IMR-90 (cell line): ENCODE measurements around the gene ACOX2. TPM values are rescaled to one million over a fixed set of nuclear protein-coding genes. Genes with fewer than 3 reads are reported as not detected.

ENCODE experiments used
- ATAC-seq: fragments of 200-7000 bp; cut with Tn5 transposase; 2 replicates; pipeline ENCODE4 v1.9.1; 2020; ENCODE audit warnings: low read depth, mild to moderate bottlenecking, moderate library complexity
- BruUV-seq: library from RNA; stranded (reverse); fragments of 400-500 nt; replicated peaks from 2 replicates; lab custom pipeline; 2021; lab: Mats Ljungman, UMichigan
- CTCF ChIA-PET: fragments of 300-600 bp; formaldehyde crosslinking; extraction: SDS; loops from one replicate; lab custom pipeline; 2021; ENCODE audit warnings: antibody characterized with exemption; lab: Yijun Ruan, JAX
- POLR2A ChIA-PET: fragments of 300-600 bp; sonication (Branson Sonifier 250); formaldehyde crosslinking; loops from one replicate; lab custom pipeline; 2022; ENCODE audit warnings: antibody characterized with exemption; ENCODE audit not compliant: unreplicated experiment; lab: Charles Lee
- DNase-seq: peaks from one replicate; pipeline ENCODE4 v3.0.0; 2013
- H2AFZ ChIP-seq: replicated peaks from 2 replicates; pipeline ENCODE3; 2013; ENCODE audit warnings: low read length, mild to moderate bottlenecking; ENCODE audit not compliant: poor library complexity
- H2AK5ac ChIP-seq: 2 replicates; pipeline ENCODE4 v1.6.1; 2013; ENCODE audit warnings: low read depth, low read length, inconsistent platforms
- H2AK9ac ChIP-seq: replicated peaks from 2 replicates; pipeline ENCODE3; 2013; ENCODE audit warnings: mild to moderate bottlenecking, low read depth, low read length, moderate library complexity; ENCODE audit not compliant: poor library complexity
- H2BK120ac ChIP-seq: 2 replicates; pipeline ENCODE4 v1.6.1; 2013; ENCODE audit warnings: low read depth, low read length, inconsistent platforms
- H2BK15ac ChIP-seq: 3 replicates; pipeline ENCODE4 v1.6.1; 2013; ENCODE audit warnings: low read depth, low read length, inconsistent platforms
- H2BK20ac ChIP-seq: 2 replicates; pipeline ENCODE4 v1.6.1; 2013; ENCODE audit warnings: low read depth, mild to moderate bottlenecking, inconsistent platforms, low read length, moderate library complexity
- H2BK5ac ChIP-seq: 2 replicates; pipeline ENCODE4 v1.6.1; 2013; ENCODE audit warnings: mild to moderate bottlenecking, low read depth, low read length, inconsistent platforms; ENCODE audit not compliant: poor library complexity, severe bottlenecking
- H3K14ac ChIP-seq: replicated peaks from 2 replicates; pipeline ENCODE4 v1.6.1; 2013; ENCODE audit warnings: low read depth, low read length, inconsistent platforms
- H3K18ac ChIP-seq: 2 replicates; pipeline ENCODE4 v1.6.1; 2013; ENCODE audit warnings: low read depth, low read length, control low read depth
- H3K23ac ChIP-seq: 2 replicates; pipeline ENCODE4 v1.6.1; 2013; ENCODE audit warnings: low read depth, low read length, inconsistent platforms
- H3K27ac ChIP-seq: 2 replicates; pipeline ENCODE4 v1.5.1; 2013; ENCODE audit warnings: mild to moderate bottlenecking, control low read depth, low read length; ENCODE audit not compliant: insufficient read depth
- H3K27me3 ChIP-seq: 2 replicates; pipeline ENCODE4 v1.6.1; 2013; ENCODE audit warnings: low read length; ENCODE audit not compliant: control insufficient read depth, insufficient read depth
- H3K36me3 ChIP-seq: 2 replicates; pipeline ENCODE4 v1.6.1; 2013; ENCODE audit warnings: low read length, mixed read lengths; ENCODE audit not compliant: control insufficient read depth, insufficient read depth
- H3K4ac ChIP-seq: 2 replicates; pipeline ENCODE4 v1.6.1; 2013; ENCODE audit warnings: low read depth, low read length, inconsistent platforms
- H3K4me1 ChIP-seq: 2 replicates; pipeline ENCODE4 v1.6.1; 2013; ENCODE audit warnings: low read length, mixed read lengths; ENCODE audit not compliant: control insufficient read depth, insufficient read depth
- H3K4me2 ChIP-seq: 2 replicates; pipeline ENCODE4 v1.6.1; 2013; ENCODE audit warnings: low read depth, mild to moderate bottlenecking, control low read depth, low read length, moderate library complexity
- H3K4me3 ChIP-seq: 2 replicates; pipeline ENCODE4 v1.5.1; 2013; ENCODE audit warnings: low read depth, mild to moderate bottlenecking, control low read depth, low read length, moderate library complexity; ENCODE audit not compliant: insufficient read depth
- H3K56ac ChIP-seq: 2 replicates; pipeline ENCODE4 v1.6.1; 2013; ENCODE audit warnings: low read length, inconsistent platforms; ENCODE audit not compliant: insufficient read depth; ENCODE audit errors: extremely low read depth
- H3K79me1 ChIP-seq, 2 experiments: 2 replicates each; pipeline ENCODE4 v1.6.1; 2013; ENCODE audit warnings: low read length in 2 of 2, inconsistent platforms in 1 of 2, low read depth in 1 of 2
- H3K9ac ChIP-seq: 2 replicates; pipeline ENCODE4 v1.6.1; 2013; ENCODE audit warnings: low read depth, low read length, control low read depth
- H3K9me1 ChIP-seq: 2 replicates; pipeline ENCODE4 v1.6.1; 2013; ENCODE audit warnings: low read length, inconsistent platforms; ENCODE audit not compliant: insufficient read depth
- H3K9me3 ChIP-seq: 2 replicates; pipeline ENCODE4 v1.6.1; 2013; ENCODE audit warnings: low read length; ENCODE audit not compliant: control insufficient read depth, insufficient read depth
- H4K20me1 ChIP-seq: 2 replicates; pipeline ENCODE4 v1.6.1; 2013; ENCODE audit warnings: low read length, inconsistent platforms; ENCODE audit not compliant: insufficient read depth
- H4K5ac ChIP-seq: 2 replicates; pipeline ENCODE4 v1.6.1; 2013; ENCODE audit warnings: mild to moderate bottlenecking, low read depth, low read length, control low read depth
- H4K8ac ChIP-seq, 2 experiments: 2 replicates each; pipeline ENCODE4 v1.6.1; 2013; ENCODE audit warnings: low read depth in 2 of 2, low read length in 2 of 2, control low read depth in 1 of 2, inconsistent platforms in 1 of 2
- H4K91ac ChIP-seq: 2 replicates; pipeline ENCODE4 v1.6.1; 2013; ENCODE audit warnings: low read depth, low read length, inconsistent platforms; ENCODE audit not compliant: insufficient read depth
- BHLHE40 ChIP-seq: fragments of 150-350 bp; IDR thresholded peaks from 2 replicates; pipeline ENCODE4 v1.6.1; 2016; ENCODE audit warnings: mild to moderate bottlenecking, low read depth, low read length
- CHD1 ChIP-seq: IDR thresholded peaks from 2 replicates; pipeline ENCODE4 v1.6.1; 2012; ENCODE audit warnings: low read depth, low read length, improper control_type of control experiment
- CTCF ChIP-seq: conservative IDR thresholded peaks from 2 replicates; pipeline ENCODE4 v1.5.1; 2012; ENCODE audit warnings: mild to moderate bottlenecking, low read depth, low read length, improper control_type of control experiment
- ELK1 ChIP-seq: fragments of 150-350 bp; IDR thresholded peaks from 2 replicates; pipeline ENCODE4 v1.6.1; 2016; ENCODE audit warnings: low read depth, mild to moderate bottlenecking, low read length, moderate library complexity, borderline replicate concordance
- FOS ChIP-seq: fragments of 150-350 bp; IDR thresholded peaks from 2 replicates; pipeline ENCODE4 v1.6.1; 2016; ENCODE audit warnings: low read depth, low read length
- MAFK ChIP-seq: IDR thresholded peaks from 2 replicates; pipeline ENCODE4 v1.6.1; 2012; ENCODE audit warnings: low read depth, low read length, improper control_type of control experiment
- MAZ ChIP-seq: IDR thresholded peaks from 2 replicates; pipeline ENCODE4 v1.6.1; 2012; ENCODE audit warnings: low read depth, mild to moderate bottlenecking, low read length, improper control_type of control experiment, moderate library complexity, borderline replicate concordance
- MXI1 ChIP-seq: IDR thresholded peaks from 2 replicates; pipeline ENCODE4 v1.6.1; 2012; ENCODE audit warnings: low read depth, mild to moderate bottlenecking, low read length, moderate library complexity, borderline replicate concordance
- NFE2L2 ChIP-seq: fragments of 150-350 bp; IDR thresholded peaks from 2 replicates; pipeline ENCODE4 v1.6.1; 2016; ENCODE audit warnings: low read depth, mild to moderate bottlenecking, low read length
- POLR2A ChIP-seq: IDR thresholded peaks from 2 replicates; pipeline ENCODE4 v1.6.1; 2012; ENCODE audit warnings: mild to moderate bottlenecking, low read depth, low read length
- RAD21 ChIP-seq: IDR thresholded peaks from 2 replicates; pipeline ENCODE4 v1.6.1; 2012; ENCODE audit warnings: low read length, improper control_type of control experiment
- RCOR1 ChIP-seq: IDR thresholded peaks from 2 replicates; pipeline ENCODE4 v1.6.1; 2012; ENCODE audit warnings: mild to moderate bottlenecking, low read length, improper control_type of control experiment; ENCODE audit not compliant: insufficient replicate concordance
- USF2 ChIP-seq: fragments of 150-350 bp; IDR thresholded peaks from 2 replicates; pipeline ENCODE4 v1.6.1; 2017; ENCODE audit warnings: mild to moderate bottlenecking, antibody characterized with exemption, low read length, low read depth
- WGBS, 2 experiments: methylation state at CpG; one replicate each; pipeline versions ENCODE4 v1.1.5 to v1.1.7; 2013; ENCODE audit warnings: missing lambda C conversion rate in 2 of 2; ENCODE audit not compliant: insufficient read length in 1 of 2; ENCODE audit errors: extremely low coverage in 2 of 2; 5-methylcytosine and 5-hydroxymethylcytosine counted together
- dilution Hi-C: fragments of 300-500 bp; cut with HindIII; formaldehyde crosslinking; loops from one replicate; pipeline ENCODE4 v1.14.3; 2018; ENCODE audit warnings: low sequenced_read_pairs; ENCODE audit not compliant: unreplicated experiment
- in situ Hi-C: fragments of 300-500 bp; cut with MboI; formaldehyde crosslinking; loops from 3 replicates; pipeline ENCODE4 v1.14.3; 2019; ENCODE audit warnings: low sequenced_read_pairs, inconsistent platforms, mixed read lengths
- intact Hi-C: fragments of 100-400 bp; cut with micrococcal nuclease; formaldehyde crosslinking; loops from 2 replicates; pipeline ENCODE4 v1.10.0; 2022
- polyA plus RNA-seq, 3 experiments: library from polyadenylated mRNA; depleted of rRNA; stranded (reverse); fragments of >200 nt; gene quantifications; 2 replicates each; pipeline ENCODE4 v1.2.3, GENCODE V29; 2012; ENCODE audit warnings: low replicate concordance in 1 of 3
- total RNA-seq: library from RNA; depleted of rRNA; stranded (reverse); fragments of >200 nt; gene quantifications from 2 replicates; pipeline ENCODE4 v1.2.3, GENCODE V29; 2012

The ACOX2 gene
- total and polyA plus RNA-seq, 2 of the 4 experiments (the other 2 are of a cell fraction): 15.6 to 32.9 TPM

GRCh38 chr3:58534592-58535494 is 2.1 kb downstream of the ACOX2 start:
- no peak overlapping the region for H3K18ac ChIP-seq
- H3K4me2 ChIP-seq: no peak overlapping the region
- H3K27ac ChIP-seq: no peak overlapping the region
- no peak overlapping the region for H3K56ac ChIP-seq
- no peak overlapping the region for H3K9ac ChIP-seq
- no peak overlapping the region for H3K23ac ChIP-seq
- H4K5ac ChIP-seq: no peak overlapping the region
- H3K79me1 ChIP-seq: no peaks in the 10 kb centered on the region
- no peak for ATAC-seq
- H3K9me1 ChIP-seq: no peaks in the 10 kb centered on the region
- H2AK9ac ChIP-seq: no peak overlapping the region
- H3K27me3 ChIP-seq: no peaks in the 10 kb centered on the region
- H3K14ac ChIP-seq: no peak overlapping the region
- H2BK15ac ChIP-seq: no peak overlapping the region
- no peak overlapping the region for H2BK5ac ChIP-seq
- H4K91ac ChIP-seq: no peak overlapping the region
- H4K20me1 ChIP-seq: no peaks in the 10 kb centered on the region
- no peak overlapping the region for H2BK20ac ChIP-seq
- peaks cover 16% of the 10 kb centered on the region for H3K4me1 ChIP-seq
- no peak overlapping the region for H4K8ac ChIP-seq
- no peaks in the 10 kb centered on the region for H3K9me3 ChIP-seq
- in situ Hi-C loops (loop anchor here (5.0 kb wide), 1 partner anchor 208 kb away; no protein-coding TSS in a partner anchor), intact Hi-C loops (loop anchor here (5.0 kb wide), 1 partner anchor 43 kb away; the partner anchor contains the start of gene KCTD6), dilution Hi-C loops (no loop called here)
- WGBS, 2 experiments: 90% methylated on average over 3 of the region's 9 CpGs; no CpG with 5 or more reads in 1 of the 2 experiments
- ChIA-PET CTCF (no interaction called here), POLR2A (no interaction called here)
- TF ChIP-seq MAFK: no peak
- TF ChIP-seq POLR2A: no peak
- no peak for TF ChIP-seq CHD1
- no peak for TF ChIP-seq FOS
- no peak for TF ChIP-seq ELK1
- no peak for TF ChIP-seq CTCF
- no peak for TF ChIP-seq RCOR1
- no peak for TF ChIP-seq MXI1
- no peak for TF ChIP-seq NFE2L2
- TF ChIP-seq BHLHE40: no peak
- no peak for TF ChIP-seq USF2
- TF ChIP-seq RAD21: no peak
- TF ChIP-seq MAZ: no peak
- DNase-seq: no peak
- H2BK120ac ChIP-seq: no peak overlapping the region
- H3K36me3 ChIP-seq: peaks cover 3% of the 10 kb centered on the region; the same call in 1 of the 2 replicates
- BruUV-seq: no TSS peak
- H3K4ac ChIP-seq: no peak overlapping the region
- H3K4me3 ChIP-seq: no peak overlapping the region
- H2AK5ac ChIP-seq: no peak overlapping the region
- no peak overlapping the region for H2AFZ ChIP-seq
